Neural cell (in vitro differentiated cells): ENCODE data around the gene FAM124A.

ENCODE experiments used
- EZH2 ChIP-seq: fragments of 200-600, 300-800 bp; shearing (Covaris generic), sonication (generic); IDR thresholded peaks from 2 replicates; pipeline ENCODE4 v1.6.1; 2014; ENCODE audit warnings: antibody characterized with exemption, low read length, borderline replicate concordance, mild to moderate bottlenecking; ENCODE audit not compliant: insufficient read depth, poor library complexity, severe bottlenecking
- MXI1 ChIP-seq: fragments of 450-650 bp; conservative IDR thresholded peaks from 2 replicates; pipeline ENCODE4 v1.6.1; 2014; ENCODE audit warnings: antibody characterized with exemption, mild to moderate bottlenecking; ENCODE audit not compliant: poor library complexity, severe bottlenecking
- POLR2AphosphoS5 ChIP-seq: IDR thresholded peaks from 2 replicates; pipeline ENCODE4 v1.6.1; 2012
- RAD21 ChIP-seq: fragments of 450-650 bp; conservative IDR thresholded peaks from 2 replicates; pipeline ENCODE4 v1.6.1; 2014; ENCODE audit warnings: antibody characterized with exemption, mild to moderate bottlenecking, moderate library complexity
- TAF1 ChIP-seq: IDR thresholded peaks from 2 replicates; pipeline ENCODE4 v1.6.1; 2012; ENCODE audit warnings: low read depth
- TF ChIP-seq, protein P1 (sequence below): fragments of 450-650 bp; IDR thresholded peaks from 2 replicates; pipeline ENCODE4 v1.5.1; 2014; ENCODE audit warnings: antibody characterized with exemption, mild to moderate bottlenecking, moderate library complexity; ENCODE audit not compliant: poor library complexity, severe bottlenecking

DNA sequence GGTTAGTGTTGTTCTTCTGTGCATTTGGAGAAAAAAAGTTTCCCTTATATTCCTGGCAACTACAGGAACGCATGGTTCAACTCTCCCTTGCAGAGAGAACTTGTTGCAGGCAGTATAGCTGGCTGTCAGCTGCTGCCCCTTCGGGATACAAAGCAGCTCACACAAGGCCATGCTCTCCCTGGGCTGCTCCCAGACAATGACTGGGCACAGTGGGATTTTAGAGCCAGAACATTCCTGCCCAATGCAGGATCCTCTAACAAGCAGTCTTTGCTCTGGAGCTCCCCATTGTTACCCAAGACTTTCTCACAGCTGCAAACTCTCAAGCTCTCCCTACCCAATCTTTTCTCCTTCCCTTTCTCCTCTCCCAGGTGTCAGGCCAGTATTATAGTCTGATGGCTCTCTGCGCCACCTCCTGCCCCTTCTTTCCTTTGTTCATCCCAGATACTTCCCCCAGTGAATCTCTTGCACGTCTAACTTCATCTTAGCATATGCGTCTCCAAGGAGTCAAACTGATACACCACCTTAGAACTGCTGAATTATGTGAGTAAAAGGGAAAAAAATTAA is 89.8 kb downstream of the FAM124A start:
- TF ChIP-seq, protein P1, sequence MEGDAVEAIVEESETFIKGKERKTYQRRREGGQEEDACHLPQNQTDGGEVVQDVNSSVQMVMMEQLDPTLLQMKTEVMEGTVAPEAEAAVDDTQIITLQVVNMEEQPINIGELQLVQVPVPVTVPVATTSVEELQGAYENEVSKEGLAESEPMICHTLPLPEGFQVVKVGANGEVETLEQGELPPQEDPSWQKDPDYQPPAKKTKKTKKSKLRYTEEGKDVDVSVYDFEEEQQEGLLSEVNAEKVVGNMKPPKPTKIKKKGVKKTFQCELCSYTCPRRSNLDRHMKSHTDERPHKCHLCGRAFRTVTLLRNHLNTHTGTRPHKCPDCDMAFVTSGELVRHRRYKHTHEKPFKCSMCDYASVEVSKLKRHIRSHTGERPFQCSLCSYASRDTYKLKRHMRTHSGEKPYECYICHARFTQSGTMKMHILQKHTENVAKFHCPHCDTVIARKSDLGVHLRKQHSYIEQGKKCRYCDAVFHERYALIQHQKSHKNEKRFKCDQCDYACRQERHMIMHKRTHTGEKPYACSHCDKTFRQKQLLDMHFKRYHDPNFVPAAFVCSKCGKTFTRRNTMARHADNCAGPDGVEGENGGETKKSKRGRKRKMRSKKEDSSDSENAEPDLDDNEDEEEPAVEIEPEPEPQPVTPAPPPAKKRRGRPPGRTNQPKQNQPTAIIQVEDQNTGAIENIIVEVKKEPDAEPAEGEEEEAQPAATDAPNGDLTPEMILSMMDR, result no peak
- TF ChIP-seq MXI1, result no peak
- TF ChIP-seq RAD21, result no peak
- TF ChIP-seq EZH2, result no peak
- no peak for TF ChIP-seq TAF1
- TF ChIP-seq POLR2AphosphoS5, result no peak
